ENCODE data around the gene GRAMD2A.
A peak's percentile ranks its signal among the peaks of the same experiment; 100 is the strongest.

GRAMD2A gene

DNA sequence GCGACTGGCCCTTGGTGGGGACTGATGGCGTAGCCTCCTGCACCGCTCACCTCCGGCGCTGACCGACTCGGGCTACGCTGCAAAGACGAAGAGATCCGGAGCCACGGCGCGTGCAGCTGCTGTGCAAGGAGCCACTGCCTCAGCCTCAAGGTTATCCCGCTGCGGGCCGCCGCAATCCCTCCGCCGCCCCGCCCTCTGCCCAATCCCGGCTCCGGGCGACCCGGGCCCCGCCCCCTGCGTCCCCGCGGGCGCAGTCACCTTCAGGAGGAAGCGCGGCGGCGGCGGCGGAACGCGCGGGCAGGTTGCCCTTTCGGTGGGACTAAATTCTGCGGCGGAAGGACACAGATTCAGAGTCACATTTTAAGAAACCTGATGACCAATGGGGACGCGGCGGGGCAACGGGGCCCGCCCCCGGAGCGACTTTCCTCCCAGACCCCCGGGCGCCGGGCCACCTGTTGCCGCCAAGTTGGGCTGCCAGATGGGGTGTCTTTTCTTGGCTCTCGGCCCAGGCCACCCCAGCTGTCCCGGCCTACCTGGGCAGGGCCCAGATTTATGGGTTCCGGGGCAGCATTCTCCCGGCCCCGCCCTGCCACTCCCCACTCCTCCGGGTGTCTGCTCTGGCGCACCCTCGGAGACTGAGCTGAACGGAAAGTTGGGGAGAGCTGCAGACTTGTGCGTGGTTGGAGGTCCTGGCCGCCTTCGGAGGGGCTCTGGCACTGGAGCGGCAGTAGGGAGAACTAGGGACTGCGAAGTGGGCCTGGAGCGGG, 33.7 kb upstream of the GRAMD2A start, which contains the start of gene PKM:
Gene PKM, minus strand, starts transcription at position 125 of the 767 bp plus-strand sequence. CDS start 12,093 bp downstream, outside the sequence.
- H3K4me1 ChIP-seq (ENCODE audit: control insufficient read depth, insufficient read depth, low read length) = peaks cover 27% of the 10 kb centered on the region
- no peaks in the 10 kb centered on the region for H3K27me3 ChIP-seq (ENCODE audit: control insufficient read depth, insufficient read depth, low read length)
- H3K4me3 ChIP-seq (ENCODE audit: low read length) = peak within 1 kb of the TSS; percentile 90

DNA sequence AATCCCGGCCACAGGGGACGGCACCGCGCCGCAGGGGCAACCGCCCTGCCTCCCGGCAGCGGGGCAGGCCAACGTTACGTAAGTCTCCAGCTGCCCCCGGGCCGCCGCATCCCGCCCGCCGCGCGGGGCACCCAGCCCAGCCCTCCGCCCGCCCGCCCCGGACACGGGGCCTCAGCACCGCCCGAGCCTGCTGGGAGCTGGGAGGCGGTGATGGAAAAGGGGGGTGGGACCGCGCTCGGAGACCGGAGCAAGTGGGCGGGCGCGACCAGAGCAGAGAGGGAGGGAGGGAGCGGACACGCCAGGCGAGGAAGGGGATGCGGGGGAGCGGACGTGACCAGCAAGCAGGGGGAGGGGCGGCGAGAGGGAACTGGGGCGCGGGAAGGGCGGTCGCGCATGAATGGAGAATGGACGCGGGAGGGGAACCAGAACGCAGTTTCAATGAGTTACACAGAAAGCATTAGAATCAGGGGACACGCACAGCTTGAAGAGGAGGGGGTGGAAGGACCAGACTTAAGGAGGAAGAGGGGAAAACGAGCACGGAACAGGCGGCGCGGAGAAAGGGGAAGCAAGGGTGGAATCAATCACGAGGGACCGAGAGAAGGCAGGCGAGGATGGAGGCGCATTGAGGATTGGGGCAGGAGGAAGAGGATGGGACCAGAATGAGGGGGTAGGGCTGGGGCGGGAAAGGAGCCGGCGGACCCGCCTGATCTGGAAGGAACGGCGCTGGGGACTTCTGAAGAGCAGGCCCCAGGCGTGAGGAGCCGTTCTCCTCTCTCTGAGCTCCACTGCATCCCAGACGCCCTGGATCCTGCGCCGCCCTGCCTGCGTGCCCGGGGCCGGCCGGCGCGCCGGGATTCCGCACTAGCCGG, 32.8 kb upstream of the GRAMD2A start:
- Histone ChIP-seq H3K9ac (ENCODE audit: low read depth, low read length) (peak overlapping the region; percentile 96), H3K4me2 (ENCODE audit: low read length) (peak overlapping the region; percentile 87), H3K9me3 (replicated peaks; ENCODE audit: low read length) (no peaks in the 10 kb centered on the region), H3K4me1 (ENCODE audit: control insufficient read depth, insufficient read depth, low read length) (peaks cover 33% of the 10 kb centered on the region), H3K27me3 (ENCODE audit: control insufficient read depth, insufficient read depth, low read length) (no peaks in the 10 kb centered on the region), H3K36me3 (ENCODE audit: insufficient read depth, low read length) (peaks cover 20% of the 10 kb centered on the region), H3K4me3 (ENCODE audit: low read length) (peak overlapping the region; percentile 90)

More for the DNA sequence above, 33.7 kb upstream of the GRAMD2A start, which contains the start of gene PKM:
- Histone ChIP-seq H3K9me3 (replicated peaks; ENCODE audit: low read length) (no peaks in the 10 kb centered on the region), H3K4me2 (ENCODE audit: low read length) (peak within 1 kb of the TSS; percentile 87), H3K36me3 (ENCODE audit: insufficient read depth, low read length) (peaks cover 13% of the 10 kb centered on the region), H3K9ac (ENCODE audit: low read depth, low read length) (peak within 1 kb of the TSS; percentile 96)

DNA sequence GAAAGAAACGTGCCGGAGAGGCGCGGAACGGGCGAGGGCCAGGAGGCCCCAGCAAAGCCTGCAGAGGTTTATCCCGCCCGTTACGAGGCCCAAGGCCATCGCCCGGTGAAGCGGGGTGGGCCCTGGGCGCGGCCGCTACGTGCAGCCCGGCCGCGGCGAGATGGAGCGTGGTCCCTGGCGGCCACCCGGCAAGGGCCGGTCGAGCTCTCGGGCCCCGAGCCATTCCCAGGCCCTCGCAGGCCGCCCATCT, 32.3 kb upstream of the GRAMD2A start:
- H3K9me3 ChIP-seq (replicated peaks; ENCODE audit: low read length) = no peaks in the 10 kb centered on the region
- peak overlapping the region; percentile 90 for H3K4me3 ChIP-seq (ENCODE audit: low read length)
- peak overlapping the region; percentile 87 for H3K4me2 ChIP-seq (ENCODE audit: low read length)
- H3K4me1 ChIP-seq (ENCODE audit: control insufficient read depth, insufficient read depth, low read length) = peaks cover 36% of the 10 kb centered on the region
- no peaks in the 10 kb centered on the region for H3K27me3 ChIP-seq (ENCODE audit: control insufficient read depth, insufficient read depth, low read length)
- peaks cover 23% of the 10 kb centered on the region for H3K36me3 ChIP-seq (ENCODE audit: insufficient read depth, low read length)
- H3K9ac ChIP-seq (ENCODE audit: low read depth, low read length) = peak overlapping the region; percentile 96

DNA sequence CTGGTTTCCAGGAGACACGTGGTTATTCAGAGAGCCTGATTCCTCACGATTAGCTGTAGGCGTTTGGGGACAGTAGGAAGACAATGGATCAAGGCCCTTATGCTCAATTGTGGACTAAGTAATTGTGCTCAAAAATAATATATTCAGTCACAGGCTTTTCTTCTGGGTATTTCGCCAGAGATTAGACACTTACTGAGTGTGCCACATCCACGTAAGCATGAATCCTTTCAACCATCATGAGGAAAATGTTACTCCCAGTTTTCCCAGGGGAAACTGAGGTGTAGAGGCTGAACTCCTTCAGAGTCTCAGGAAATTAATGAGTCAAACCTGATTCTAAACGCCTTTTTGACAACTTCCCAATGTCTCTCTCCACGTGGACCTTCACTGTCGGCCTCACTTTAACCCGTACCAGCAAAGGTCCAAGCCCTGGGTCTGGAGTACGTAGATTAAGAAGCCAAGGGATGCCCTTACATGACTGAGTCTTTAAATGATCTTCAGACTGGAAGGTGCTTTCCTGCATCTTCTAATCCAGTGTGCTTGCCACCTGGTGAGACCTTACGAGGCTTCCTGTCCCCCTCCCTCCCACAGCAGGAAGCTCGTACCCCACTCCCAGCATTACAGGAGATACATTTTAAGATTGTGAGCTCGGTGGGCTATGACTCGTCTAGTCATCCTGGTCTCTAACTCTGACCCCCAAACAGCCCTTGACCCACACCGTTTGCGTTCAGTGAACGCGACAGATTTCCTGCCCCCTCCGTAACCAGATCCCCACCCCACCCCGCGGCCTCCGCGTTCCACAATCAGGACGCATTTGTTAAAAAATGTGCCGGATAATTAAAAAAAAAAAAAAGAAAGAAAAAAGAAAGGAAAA, 31.7 kb upstream of the GRAMD2A start:
- Histone ChIP-seq H3K36me3 (ENCODE audit: insufficient read depth, low read length) (peaks cover 26% of the 10 kb centered on the region), H3K4me1 (ENCODE audit: control insufficient read depth, insufficient read depth, low read length) (peaks cover 39% of the 10 kb centered on the region), H3K4me2 (ENCODE audit: low read length) (peak overlapping the region; percentile 87), H3K9me3 (replicated peaks; ENCODE audit: low read length) (no peaks in the 10 kb centered on the region), H3K4me3 (ENCODE audit: low read length) (peak overlapping the region; percentile 90), H3K27me3 (ENCODE audit: control insufficient read depth, insufficient read depth, low read length) (no peaks in the 10 kb centered on the region), H3K9ac (ENCODE audit: low read depth, low read length) (peak overlapping the region; percentile 96)

DNA sequence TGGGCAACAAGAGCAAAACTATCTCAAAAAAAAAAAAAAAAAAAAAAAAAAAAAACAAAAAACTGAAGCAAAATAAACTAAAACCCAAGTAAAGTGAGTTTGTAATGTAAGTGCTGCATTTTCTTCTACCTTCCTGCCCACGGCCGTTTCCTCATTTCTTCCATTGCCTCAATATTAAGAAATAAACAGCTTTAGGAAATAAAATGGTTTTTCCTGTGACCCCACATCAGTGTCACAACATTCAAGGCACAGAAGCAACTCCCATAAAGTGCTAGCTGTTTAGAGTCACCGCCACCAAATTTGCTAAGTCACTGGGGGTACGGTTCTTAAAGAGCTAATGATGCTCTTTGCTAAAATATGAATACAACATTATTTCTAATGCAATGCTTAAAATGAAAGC, 30.1 kb upstream of the GRAMD2A start:
- Histone ChIP-seq H3K4me1 (ENCODE audit: control insufficient read depth, insufficient read depth, low read length) (peaks cover 52% of the 10 kb centered on the region), H3K9ac (ENCODE audit: low read depth, low read length) (peak overlapping the region; percentile 87), H3K27me3 (ENCODE audit: control insufficient read depth, insufficient read depth, low read length) (no peaks in the 10 kb centered on the region), H3K36me3 (ENCODE audit: insufficient read depth, low read length) (peaks cover 40% of the 10 kb centered on the region), H3K9me3 (replicated peaks; ENCODE audit: low read length) (no peaks in the 10 kb centered on the region), H3K4me3 (ENCODE audit: low read length) (peak overlapping the region; percentile 90), H3K4me2 (ENCODE audit: low read length) (peak overlapping the region; percentile 87)

DNA sequence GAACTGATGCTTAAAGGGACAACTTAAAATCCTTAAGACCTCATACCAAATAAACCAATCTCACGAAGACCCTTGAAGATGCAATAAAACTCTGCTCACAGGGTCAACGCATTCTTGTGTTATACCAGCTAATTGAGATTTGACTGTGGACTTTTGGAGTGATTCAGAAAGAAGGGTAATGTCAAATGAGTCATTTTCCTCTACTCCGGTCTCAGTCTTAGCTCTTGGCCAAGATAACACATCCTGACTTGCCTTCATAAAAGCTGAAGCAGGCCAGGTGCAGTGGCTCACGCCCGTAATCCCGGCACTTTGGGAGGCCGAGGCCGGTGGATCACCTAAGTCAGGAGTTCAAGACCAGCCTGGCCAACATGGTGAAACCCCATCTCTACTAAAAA, 29.6 kb upstream of the GRAMD2A start:
- no peaks in the 10 kb centered on the region for H3K27me3 ChIP-seq (ENCODE audit: control insufficient read depth, insufficient read depth, low read length)
- peak overlapping the region; percentile 87 for H3K9ac ChIP-seq (ENCODE audit: low read depth, low read length)
- H3K4me2 ChIP-seq (ENCODE audit: low read length) = peak overlapping the region; percentile 87
- H3K9me3 ChIP-seq (replicated peaks; ENCODE audit: low read length) = no peaks in the 10 kb centered on the region
- H3K36me3 ChIP-seq (ENCODE audit: insufficient read depth, low read length) = peaks cover 40% of the 10 kb centered on the region
- H3K4me1 ChIP-seq (ENCODE audit: control insufficient read depth, insufficient read depth, low read length) = peaks cover 52% of the 10 kb centered on the region
- H3K4me3 ChIP-seq (ENCODE audit: low read length) = peak overlapping the region; percentile 90

DNA sequence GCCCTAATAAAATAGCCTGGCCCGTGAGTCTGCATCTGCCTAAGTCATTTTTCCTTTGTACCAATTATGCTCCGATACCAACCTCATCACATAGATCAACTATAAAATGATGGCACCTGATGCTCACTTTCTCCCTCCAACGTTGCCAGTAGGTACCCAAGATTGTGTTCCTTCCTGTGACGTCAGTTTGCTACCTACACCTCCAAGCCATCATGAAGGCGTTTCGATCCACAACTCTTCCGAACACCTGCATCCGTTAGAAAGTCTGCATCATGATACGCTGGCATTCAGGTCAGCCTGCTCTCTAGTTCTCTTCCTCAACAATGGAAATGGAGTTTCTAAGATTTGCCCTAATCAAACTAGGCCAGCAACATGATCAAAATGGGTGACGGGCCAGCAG, 25.7 kb upstream of the GRAMD2A start:
- no peaks in the 10 kb centered on the region for H3K27me3 ChIP-seq (ENCODE audit: control insufficient read depth, insufficient read depth, low read length)
- H3K9me3 ChIP-seq (replicated peaks; ENCODE audit: low read length) = no peaks in the 10 kb centered on the region
- H3K4me3 ChIP-seq (ENCODE audit: low read length) = no peak overlapping the region
- peaks cover 69% of the 10 kb centered on the region for H3K4me1 ChIP-seq (ENCODE audit: control insufficient read depth, insufficient read depth, low read length)
- peaks cover 61% of the 10 kb centered on the region for H3K36me3 ChIP-seq (ENCODE audit: insufficient read depth, low read length)
- peak overlapping the region; percentile 22 for H3K9ac ChIP-seq (ENCODE audit: low read depth, low read length)
- H3K4me2 ChIP-seq (ENCODE audit: low read length) = peak overlapping the region; percentile 70

DNA sequence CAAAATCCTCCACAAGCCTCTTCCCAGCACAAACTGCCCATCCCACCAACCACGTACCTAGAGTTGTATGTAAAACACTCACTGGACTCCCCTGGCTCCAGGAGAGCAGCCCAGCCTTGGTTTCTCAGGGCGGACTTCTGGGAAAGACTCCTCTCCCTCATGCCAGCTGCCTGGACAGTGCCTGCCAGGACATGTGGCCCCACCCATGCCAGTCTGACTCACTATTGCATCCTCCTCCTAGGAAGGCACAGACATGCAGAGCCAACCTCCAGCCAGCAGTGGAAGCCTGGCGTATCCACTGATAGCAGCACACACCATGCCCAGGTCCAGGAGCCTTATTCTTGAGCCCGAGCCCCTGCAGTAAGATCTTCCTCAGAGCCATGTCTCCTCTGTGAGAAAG, 24.8 kb upstream of the GRAMD2A start:
- Histone ChIP-seq H3K27me3 (ENCODE audit: control insufficient read depth, insufficient read depth, low read length) (no peaks in the 10 kb centered on the region), H3K9ac (ENCODE audit: low read depth, low read length) (peak overlapping the region; percentile 22), H3K4me3 (ENCODE audit: low read length) (no peak overlapping the region), H3K9me3 (replicated peaks; ENCODE audit: low read length) (no peaks in the 10 kb centered on the region), H3K4me2 (ENCODE audit: low read length) (peak overlapping the region; percentile 70), H3K4me1 (ENCODE audit: control insufficient read depth, insufficient read depth, low read length) (peaks cover 69% of the 10 kb centered on the region), H3K36me3 (ENCODE audit: insufficient read depth, low read length) (peaks cover 65% of the 10 kb centered on the region)

DNA sequence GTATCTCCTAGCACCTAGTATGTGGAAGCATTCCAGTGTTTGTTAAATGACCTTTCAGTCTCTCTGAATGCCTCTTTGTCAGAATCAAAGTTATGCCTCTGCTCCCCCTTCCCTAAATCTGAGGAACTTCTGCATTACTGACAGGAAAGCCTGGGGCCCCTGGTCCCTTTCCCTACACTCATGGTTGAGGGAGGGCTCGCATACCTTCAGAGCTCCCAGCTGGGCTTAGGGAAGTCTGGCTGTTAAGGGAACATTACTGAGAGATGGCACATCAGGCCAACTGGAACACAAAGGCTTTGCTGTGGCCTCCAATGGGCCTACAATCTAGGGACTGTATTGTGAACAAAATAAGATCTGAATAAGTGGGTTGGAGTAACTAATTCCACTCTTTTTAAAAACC, 23.1 kb upstream of the GRAMD2A start:
- H3K4me1 ChIP-seq (ENCODE audit: control insufficient read depth, insufficient read depth, low read length) = peaks cover 56% of the 10 kb centered on the region
- no peaks in the 10 kb centered on the region for H3K9me3 ChIP-seq (replicated peaks; ENCODE audit: low read length)
- peaks cover 78% of the 10 kb centered on the region for H3K36me3 ChIP-seq (ENCODE audit: insufficient read depth, low read length)
- H3K9ac ChIP-seq (ENCODE audit: low read depth, low read length) = no peak overlapping the region
- H3K27me3 ChIP-seq (ENCODE audit: control insufficient read depth, insufficient read depth, low read length) = no peaks in the 10 kb centered on the region
- H3K4me2 ChIP-seq (ENCODE audit: low read length) = no peak overlapping the region
- H3K4me3 ChIP-seq (ENCODE audit: low read length) = no peak overlapping the region

DNA sequence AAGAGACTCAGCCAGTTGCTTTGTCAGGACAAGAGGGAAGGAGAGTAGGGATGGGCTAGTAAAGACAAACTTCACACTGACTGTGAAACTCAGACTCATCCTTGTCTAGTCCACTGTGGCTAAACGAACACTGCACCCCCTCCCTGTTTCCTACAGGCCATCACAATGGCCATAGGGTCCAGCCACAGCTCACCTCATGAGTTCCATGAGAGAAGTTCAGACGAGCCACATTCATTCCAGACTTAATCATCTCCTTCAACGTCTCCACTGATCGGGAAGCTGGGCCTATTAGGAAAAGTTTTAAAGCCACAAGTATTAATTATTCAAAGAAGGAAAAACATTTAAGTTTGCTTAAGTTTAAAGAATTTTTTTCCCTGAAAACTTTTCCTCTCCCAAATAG, 19.6 kb upstream of the GRAMD2A start:
- Histone ChIP-seq H3K4me1 (ENCODE audit: control insufficient read depth, insufficient read depth, low read length) (peaks cover 27% of the 10 kb centered on the region), H3K9me3 (replicated peaks; ENCODE audit: low read length) (no peaks in the 10 kb centered on the region), H3K36me3 (ENCODE audit: insufficient read depth, low read length) (peaks cover 85% of the 10 kb centered on the region), H3K4me2 (ENCODE audit: low read length) (no peak overlapping the region), H3K27me3 (ENCODE audit: control insufficient read depth, insufficient read depth, low read length) (no peaks in the 10 kb centered on the region), H3K9ac (ENCODE audit: low read depth, low read length) (no peak overlapping the region), H3K4me3 (ENCODE audit: low read length) (no peak overlapping the region)

DNA sequence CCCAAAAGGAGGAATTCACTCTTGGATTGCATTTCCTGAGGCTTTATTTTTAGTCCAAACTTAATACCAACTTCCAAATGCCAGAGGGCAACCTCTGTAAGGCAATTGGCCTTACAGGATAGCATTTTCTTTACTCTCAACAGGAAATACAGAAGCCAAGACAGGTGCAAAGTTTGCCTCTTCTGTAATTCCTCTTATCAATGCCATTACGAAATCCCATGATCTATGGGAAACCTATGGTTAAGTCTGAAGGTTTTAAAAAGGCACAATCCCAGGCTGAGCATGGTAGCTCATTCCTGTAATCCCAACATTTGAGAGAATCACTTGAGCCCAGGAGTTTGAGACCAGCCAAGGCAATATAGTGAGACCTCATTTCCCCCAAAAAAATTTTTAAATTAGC, 18.5 kb upstream of the GRAMD2A start:
- no peaks in the 10 kb centered on the region for H3K9me3 ChIP-seq (replicated peaks; ENCODE audit: low read length)
- no peaks in the 10 kb centered on the region for H3K27me3 ChIP-seq (ENCODE audit: control insufficient read depth, insufficient read depth, low read length)
- H3K36me3 ChIP-seq (ENCODE audit: insufficient read depth, low read length) = peaks cover 93% of the 10 kb centered on the region
- H3K9ac ChIP-seq (ENCODE audit: low read depth, low read length) = no peak overlapping the region
- H3K4me1 ChIP-seq (ENCODE audit: control insufficient read depth, insufficient read depth, low read length) = peaks cover 18% of the 10 kb centered on the region
- no peak overlapping the region for H3K4me2 ChIP-seq (ENCODE audit: low read length)
- no peak overlapping the region for H3K4me3 ChIP-seq (ENCODE audit: low read length)

Data from skeletal muscle satellite cell (primary cell).